Raji (cell line): ENCODE measurements around the gene MFRP.

Source experiments
- POLR2A ChIP-seq: IDR thresholded peaks from 2 replicates; pipeline ENCODE4 v1.6.1; 2011; ENCODE audit warnings: low read depth, low read length, control low read depth; ENCODE audit not compliant: insufficient read depth

The MFRP gene

DNA sequence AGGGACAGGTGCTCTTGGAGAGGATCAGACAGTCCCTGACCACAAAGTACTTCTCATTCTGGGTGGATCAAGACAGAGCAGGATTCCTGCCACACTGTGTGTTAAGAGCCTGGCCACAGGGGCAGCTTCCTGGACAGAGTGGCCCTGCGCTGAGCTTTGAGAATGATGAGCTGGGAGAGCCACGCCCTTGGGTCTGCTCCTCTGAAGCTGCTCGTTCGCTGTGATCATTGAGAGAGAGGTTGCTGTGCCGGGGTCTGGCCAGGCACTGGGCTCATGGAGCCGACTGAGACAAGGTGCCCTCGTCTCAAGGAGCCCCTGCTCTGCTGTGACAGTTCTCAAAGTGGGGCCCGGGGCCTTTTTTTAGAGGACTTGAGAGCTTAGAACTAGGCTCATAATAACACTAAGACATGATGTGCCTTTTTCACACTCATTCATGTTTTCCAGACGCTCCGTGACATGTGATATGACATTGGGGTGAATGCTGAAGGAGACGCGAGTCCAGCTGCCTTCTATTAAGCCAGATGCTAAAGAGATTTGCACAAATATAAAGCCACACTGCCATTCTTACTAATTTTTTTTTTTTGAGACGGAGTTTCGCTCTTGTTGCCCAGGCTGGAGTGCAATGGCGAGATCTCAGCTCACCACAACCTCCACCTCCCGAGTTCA, 1.6 kb upstream of the MFRP start:
- TF ChIP-seq POLR2A = no peak

DNA sequence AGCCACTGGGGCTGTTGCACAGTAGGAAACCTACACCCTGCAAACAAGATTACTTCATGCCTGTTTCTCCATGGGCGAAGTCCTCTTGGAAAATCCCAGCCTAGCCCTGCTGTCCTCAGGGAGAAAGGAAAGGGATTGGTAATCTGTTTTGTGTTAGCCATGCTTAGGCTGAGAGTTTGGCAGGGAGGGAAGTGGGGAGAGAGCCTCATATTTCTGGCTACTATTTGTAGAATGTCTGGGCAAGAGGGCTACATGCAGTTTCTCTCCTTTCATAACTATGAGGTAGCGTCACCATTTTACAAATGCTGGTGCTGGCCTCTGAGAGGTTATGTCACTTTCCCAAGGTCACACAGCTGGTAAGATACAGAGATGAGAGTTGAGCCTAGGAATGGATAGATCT, 737 bp upstream of the MFRP start:
- no peak for TF ChIP-seq POLR2A

DNA sequence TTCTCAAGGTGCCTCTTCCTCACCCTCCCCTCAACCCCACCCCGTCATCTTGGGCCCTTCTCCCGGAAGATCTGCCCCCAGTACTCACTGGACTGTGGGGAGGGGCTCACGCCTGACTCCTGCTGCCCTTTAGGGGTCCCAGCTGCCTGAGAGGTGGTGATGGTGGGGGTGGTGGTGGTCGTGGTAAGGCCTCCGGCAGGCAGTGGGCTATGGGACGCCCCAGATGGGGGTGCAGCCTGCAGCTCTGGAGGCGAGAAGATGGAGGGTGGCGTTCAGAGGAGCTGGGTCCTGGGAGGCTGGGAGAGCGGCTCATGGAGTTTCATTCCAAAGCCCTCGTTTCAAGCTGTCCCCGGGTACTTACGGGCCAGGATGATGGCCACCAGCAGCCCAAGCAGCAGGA, 820 bp downstream of the MFRP start:
- no peak for TF ChIP-seq POLR2A

DNA sequence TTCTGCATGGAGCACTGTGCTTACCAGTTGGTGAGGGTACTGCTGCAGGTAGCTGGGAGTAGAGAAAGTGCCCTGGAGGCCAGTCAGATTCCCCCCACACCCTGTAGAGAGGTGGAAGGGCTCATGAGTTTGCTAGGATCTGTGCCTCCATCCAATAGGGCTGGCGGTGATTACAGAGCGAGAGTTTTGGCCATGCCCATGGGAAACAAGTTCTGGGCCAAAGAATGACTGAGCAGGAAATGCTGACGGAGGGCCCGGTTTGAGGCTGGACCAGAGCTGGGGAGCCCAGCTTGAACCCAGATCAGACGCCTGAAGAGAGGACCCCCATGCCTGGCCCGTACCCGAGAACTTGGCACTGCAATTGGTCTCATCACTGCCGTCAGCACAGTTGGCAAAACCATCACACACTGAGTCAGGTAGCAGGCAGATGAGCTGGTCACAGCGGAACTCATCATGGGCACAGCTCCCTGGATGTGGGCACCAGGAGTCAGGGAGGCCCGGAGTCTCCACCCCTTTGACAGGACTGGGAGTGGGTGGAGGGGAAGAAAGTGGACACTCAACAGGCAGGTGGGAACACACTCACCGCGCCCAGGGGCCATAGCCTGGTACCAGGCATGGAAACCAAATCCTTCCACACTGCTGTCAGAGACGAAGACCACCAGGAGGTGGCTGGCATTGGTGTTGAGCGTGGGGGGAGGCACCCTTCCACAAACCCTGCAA, 2.1 kb downstream of the MFRP start:
- TF ChIP-seq POLR2A = no peak

DNA sequence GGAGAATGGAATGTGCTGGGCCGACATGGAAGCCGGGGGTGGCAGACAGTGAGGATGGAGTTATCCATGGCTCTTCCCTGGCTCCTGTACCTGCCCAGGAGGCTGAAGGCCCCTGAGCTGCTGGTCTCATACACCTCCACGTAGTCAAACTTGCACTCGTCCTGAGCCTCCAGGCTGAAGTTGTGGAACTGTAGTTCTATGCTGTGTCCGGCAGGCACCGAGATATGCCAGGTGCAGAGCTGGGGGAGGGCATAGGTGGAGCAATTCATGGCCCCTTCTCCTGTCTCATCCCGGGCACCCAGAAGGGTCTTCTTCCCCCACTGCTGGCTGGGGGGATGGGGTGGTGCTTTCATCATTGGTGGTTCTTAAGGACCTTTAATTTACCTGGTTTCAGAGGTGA, 2.8 kb downstream of the MFRP start:
- no peak for TF ChIP-seq POLR2A

DNA sequence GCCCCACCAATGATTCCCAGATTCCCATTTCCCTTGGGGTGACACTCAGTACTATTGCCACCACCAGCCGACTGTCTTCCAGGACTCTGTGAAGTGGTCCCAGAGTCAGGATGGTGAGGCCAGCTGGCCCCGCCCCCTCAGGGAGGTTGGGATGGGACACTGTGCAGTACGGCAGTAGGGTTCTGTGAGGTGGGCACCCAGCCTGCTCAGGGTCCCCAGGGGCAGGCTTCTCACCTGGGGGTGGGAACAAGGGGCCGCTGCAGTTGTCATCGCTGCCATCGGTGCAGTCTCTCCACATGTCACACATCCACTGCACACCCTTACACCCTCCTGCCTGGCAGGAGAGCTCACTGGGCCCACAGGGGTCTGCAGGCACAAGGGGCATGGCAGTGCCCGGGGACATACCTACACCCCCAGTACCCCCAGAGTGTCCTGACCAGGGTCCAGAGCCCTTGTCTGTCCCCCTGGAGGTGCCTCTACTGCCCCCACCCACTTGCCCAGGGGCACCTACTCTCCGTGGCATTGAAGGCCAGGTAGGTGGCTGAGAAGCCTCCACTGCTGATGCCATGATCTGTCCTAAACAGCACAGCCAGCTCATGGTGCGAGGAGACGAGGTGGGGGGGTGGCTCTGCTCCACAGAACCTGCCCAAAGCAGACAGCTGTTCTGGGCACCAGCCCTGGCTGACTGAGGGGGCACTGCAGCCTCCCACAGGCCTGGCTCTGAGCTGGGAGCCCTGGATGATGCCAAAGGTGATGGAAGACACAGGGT, 4.0 kb downstream of the MFRP start:
- no peak for TF ChIP-seq POLR2A

DNA sequence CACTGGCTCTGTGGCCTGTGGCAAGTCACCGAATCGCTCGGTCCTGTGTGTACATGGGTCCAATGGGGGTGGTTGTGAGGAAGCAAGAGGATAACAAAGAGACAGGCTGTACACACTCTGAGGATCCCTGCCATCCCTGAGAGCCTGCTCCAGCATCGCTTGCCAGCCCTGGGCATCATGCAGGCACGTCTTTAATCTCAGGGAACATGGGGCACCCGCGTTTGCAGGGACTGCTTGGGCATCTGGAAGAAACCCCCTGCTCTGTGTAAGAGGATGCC, 4.5 kb downstream of the MFRP start:
- TF ChIP-seq POLR2A = no peak

DNA sequence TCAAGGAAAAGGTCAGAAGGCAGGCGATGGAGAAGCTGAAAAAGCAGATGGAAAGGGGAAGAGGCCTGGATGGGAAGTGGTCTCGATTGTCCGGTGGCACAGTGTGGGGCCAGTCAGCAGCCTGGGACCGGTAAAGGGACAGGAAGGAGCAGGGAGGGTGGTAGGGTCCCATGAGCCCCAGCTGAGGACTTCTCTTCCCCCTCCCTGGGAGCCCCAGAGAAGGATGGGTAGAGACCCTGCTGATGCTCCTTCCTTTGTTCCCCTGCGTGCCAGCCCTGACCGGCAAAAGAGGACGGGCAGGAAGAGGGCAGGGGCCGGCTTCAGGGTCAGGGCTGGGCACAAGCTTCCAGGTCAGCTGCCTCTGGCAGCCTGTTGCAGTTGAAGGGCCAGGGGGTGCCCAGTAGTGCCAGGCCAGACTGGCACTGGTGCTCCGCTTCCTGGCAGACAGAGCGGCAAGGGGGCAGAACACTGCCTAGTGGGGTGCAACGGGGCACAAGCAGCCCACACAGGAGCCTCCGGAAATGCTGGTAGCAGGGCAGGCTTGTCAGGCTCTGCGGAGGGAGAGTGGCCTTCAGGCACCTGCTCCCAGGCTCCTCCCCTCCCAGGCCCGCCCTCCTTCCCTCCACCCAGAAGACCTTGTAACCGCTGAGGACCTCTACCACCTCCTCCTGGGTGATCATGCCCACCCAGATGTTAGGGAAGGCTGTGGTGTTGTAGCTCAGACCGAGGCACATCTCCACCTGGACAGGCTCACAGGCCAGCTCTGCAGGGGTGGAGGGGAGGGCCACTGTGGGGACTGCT, 5.1 kb downstream of the MFRP start:
- TF ChIP-seq POLR2A = no peak

DNA sequence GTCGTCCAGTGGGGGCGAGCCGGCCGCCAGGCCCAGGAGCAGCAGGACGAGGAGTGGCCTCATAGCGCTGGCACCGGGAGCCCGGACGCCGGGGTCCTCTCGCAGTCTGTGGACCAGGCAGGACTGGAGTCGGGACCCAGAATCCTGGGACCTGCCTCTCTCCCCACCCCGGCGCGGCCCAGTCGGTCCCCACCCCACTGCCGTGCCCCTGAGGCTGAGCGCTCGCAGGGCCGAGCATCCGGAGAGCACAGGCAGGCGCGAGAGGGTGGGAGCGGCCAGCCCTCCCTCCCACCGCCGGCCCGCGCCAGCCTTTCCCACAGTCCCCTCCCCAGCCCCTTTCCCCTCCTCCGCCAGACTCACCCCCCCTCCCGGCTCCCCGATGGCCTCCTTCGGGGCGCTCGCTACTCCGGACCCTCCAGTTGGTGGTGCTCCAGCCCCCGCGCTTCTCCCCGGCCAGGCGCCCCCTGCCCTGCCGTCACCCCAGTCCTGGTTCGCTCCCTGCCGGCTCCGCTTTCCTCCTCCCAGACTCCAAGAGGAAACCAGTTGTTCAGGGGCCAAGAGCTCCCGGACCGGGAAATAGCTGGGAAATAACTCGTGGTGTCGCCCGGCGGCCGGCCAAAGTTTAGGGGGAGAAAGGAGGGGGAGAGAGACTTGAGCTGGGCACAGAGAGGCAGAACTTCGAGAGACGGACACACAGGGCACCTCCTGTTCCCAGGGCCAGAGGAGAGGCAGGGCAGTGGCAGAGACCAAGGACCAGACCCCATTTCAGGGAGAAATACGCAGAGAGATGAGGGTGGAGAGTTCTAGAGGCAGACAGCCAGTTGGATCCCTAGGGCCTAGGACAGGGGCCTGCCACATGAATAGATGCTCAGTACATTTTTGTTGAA, 5.9 kb downstream of the MFRP start, which contains the start of gene C1QTNF5:
TSS of gene C1QTNF5 (minus strand) at position 549 of the 887 bp plus-strand sequence. CDS start at position 63, 486 bp downstream.
- TF ChIP-seq POLR2A = no peak

DNA sequence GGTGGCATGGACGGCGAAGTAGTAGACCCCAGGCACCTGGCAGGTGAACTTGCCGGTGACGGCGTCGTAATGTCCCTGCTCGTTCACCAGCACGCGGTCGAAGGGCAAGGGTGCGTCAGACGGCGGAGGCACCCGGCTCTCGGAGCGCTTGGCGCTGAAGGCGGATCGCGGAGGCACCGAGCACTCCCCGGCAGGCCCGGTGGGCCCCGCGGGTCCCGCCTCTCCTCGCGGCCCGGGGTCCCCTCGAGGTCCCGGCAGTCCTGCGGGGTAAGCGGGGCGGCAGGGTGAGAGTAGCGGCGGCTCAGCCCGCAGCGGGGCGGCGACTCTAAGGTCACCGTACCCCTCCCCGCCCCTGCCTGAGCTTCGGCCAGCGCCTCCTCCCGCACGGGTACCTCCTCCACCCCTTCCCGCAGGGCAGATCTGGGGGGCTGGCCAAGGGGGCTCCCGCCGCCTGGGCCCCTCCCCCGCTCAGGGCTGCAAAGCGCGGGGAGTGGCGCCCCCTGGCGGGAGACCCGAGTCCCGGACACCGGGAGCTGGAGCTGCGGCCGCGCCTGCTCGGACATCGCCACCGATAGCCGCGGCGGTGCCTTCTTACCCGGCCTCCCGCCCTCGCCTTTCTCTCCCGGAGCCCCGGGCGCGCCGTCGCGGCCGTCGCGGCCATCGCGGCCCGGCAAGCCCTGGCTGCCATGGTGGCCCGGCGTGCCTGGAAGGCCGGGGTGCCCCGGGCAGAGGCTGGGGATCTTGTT, 6.7 kb downstream of the MFRP start:
- no peak for TF ChIP-seq POLR2A

DNA sequence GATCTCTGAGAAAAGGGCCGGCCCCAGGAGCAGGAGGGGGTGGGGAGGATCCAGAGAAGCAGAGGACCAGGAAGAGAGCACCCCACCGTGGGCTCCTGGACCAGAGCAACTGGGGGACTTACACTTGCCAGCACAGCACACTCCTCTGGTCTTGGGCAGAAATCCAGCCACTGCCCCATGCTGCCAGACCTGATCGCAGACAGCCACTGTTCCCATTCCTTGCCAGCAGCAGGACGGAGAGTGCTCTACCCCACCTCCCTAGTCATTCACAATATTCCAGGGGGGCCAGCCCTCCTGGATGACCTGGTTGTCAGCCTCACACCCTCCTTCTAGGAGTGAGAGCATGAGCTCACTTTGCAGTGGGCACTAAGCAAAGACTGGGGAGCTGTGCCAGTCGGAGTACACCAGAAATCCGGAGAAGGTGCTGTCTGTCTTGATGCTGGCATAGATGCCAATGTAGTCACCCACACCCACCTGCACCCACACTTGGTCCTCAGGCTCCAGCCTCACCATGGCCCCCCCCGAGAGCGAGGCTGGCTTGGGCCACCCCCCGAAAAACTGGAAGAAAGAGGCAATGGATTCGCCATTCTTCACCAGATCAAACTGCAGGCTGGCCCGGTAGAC, 7.4 kb downstream of the MFRP start:
- TF ChIP-seq POLR2A = no peak

DNA sequence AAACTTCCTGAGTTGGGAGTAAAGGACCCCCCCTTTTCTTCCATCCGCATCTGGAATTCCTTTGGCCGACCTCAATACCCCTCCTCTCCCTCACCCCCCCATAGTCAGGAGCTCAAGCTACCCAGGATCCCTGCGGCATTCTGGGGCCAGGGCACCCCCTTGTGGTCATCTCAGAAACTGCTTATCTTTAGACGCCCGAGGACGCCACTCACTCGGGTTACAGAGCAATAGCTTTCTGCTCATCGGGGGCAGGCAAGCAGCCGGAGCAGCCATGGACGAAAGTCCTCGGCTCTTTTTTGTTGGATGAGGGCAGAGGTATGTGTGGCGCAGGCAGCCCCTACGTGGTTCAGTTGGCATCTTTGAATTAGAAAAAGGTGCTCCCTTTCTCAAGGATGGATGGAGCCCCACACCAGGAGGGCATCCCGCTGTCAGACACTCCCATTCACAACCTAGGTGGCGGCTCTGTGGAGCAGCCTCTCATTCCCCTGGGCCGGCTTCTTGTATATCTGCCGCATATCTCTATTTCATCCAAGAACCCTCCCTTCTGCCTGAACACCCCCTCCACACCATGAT, 8.1 kb downstream of the MFRP start:
- no peak for TF ChIP-seq POLR2A
